Activated T-cell treated with anti-CD3 and anti-CD28 coated beads, Interleukin-2, amount 50 U/mL, for 24 hours (primary cell): Measurements from ENCODE around the gene UROC1.

Source experiments
- DNase-seq: peaks from one replicate; pipeline ENCODE4 v3.0.0-alpha.2; 2020
- H3K27ac Mint-ChIP-seq: 2 replicates; pipeline ENCODE4 v1.8.0; 2020; ENCODE audit warnings: mild to moderate bottlenecking, mixed read lengths
- H3K27me3 Mint-ChIP-seq: 2 replicates; pipeline ENCODE4 v1.8.0; 2020; ENCODE audit warnings: mixed read lengths
- H3K36me3 Mint-ChIP-seq: 2 replicates; pipeline ENCODE4 v1.8.0; 2020; ENCODE audit warnings: low read depth, mixed read lengths
- H3K4me1 Mint-ChIP-seq: 2 replicates; pipeline ENCODE4 v1.8.0; 2020; ENCODE audit warnings: low read depth, mixed read lengths
- H3K4me3 Mint-ChIP-seq: 2 replicates; pipeline ENCODE4 v1.8.0; 2020; ENCODE audit warnings: mild to moderate bottlenecking, moderate library complexity, mixed read lengths
- H3K9me3 Mint-ChIP-seq: 2 replicates; pipeline ENCODE4 v1.8.0; 2020; ENCODE audit warnings: mixed read lengths

The UROC1 gene

DNA sequence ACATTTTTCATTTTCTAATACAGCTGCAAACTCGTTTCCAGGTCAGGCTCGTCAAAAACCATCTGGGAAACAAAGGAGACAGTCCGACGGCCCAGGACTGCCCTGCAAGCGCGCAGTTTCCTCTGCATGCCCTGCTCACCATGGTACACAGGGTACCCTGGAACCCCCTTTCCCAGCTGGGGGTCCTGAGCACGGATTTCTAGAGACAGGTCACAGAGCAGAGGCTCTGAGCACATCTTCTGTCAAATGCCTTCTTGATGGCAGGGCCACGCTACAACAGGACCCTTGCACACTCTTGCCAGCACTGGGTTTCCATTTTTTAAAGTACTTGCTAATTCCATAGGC is 50.0 kb downstream of the UROC1 start:
- Mint-ChIP-seq H3K4me1 (peaks cover 52% of the 10 kb centered on the region), H3K36me3 (peaks cover 99% of the 10 kb centered on the region)
- DNase-seq = peak; percentile 13

GRCh38 chr3:126466886-126467610 is 50.5 kb downstream of the UROC1 start:
- Mint-ChIP-seq H3K27me3 (no peaks in the 10 kb centered on the region), H3K4me3 (no peak overlapping the region), H3K27ac (peak overlapping the region; percentile 56), H3K36me3 (peaks cover 99% of the 10 kb centered on the region), H3K4me1 (peaks cover 46% of the 10 kb centered on the region), H3K9me3 (no peaks in the 10 kb centered on the region)
- DNase-seq = peak; percentile 16

More for the DNA sequence above, 50.0 kb downstream of the UROC1 start:
- Mint-ChIP-seq H3K9me3 (no peaks in the 10 kb centered on the region), H3K4me3 (no peak overlapping the region), H3K27me3 (no peaks in the 10 kb centered on the region), H3K27ac (no peak overlapping the region)

- peak overlapping the region; percentile 39 for H3K27ac Mint-ChIP-seq
- DNase-seq = no peak
Observed at GRCh38 chr3:126465928-126466544, 51.5 kb downstream of the UROC1 start.

DNA sequence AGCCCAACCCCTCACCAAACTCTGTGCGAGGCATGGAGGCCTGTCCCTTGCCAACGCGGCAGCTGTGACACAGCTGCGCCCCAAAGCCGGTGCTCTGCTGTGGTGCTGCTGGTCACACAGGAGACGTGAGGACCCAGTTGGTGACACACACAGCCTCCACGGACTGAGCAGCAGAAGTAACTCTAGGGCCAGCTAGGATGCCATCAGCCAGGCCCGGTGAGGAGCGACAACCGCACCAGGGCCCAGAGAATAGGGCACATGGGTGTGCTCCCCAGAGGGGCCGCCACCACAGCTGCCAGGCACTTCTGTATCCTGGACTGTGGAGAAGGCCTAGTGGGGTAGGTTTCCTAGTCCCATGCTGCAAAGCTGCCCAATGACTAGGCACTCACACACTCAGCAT is 52.6 kb downstream of the UROC1 start:
- H3K27me3 Mint-ChIP-seq = no peaks in the 10 kb centered on the region
- H3K27ac Mint-ChIP-seq = peak overlapping the region; percentile 39
- H3K9me3 Mint-ChIP-seq = no peaks in the 10 kb centered on the region
- H3K36me3 Mint-ChIP-seq = peaks cover 96% of the 10 kb centered on the region
- H3K4me1 Mint-ChIP-seq = peaks cover 34% of the 10 kb centered on the region
- H3K4me3 Mint-ChIP-seq = no peak overlapping the region
- peak; percentile 26 for DNase-seq

More at GRCh38 chr3:126465928-126466544, 51.5 kb downstream of the UROC1 start:
- peaks cover 99% of the 10 kb centered on the region for H3K36me3 Mint-ChIP-seq
- H3K4me3 Mint-ChIP-seq = no peak overlapping the region
- peaks cover 42% of the 10 kb centered on the region for H3K4me1 Mint-ChIP-seq
- no peaks in the 10 kb centered on the region for H3K27me3 Mint-ChIP-seq
- no peaks in the 10 kb centered on the region for H3K9me3 Mint-ChIP-seq

- Mint-ChIP-seq H3K4me1 (peaks cover 30% of the 10 kb centered on the region), H3K9me3 (no peaks in the 10 kb centered on the region), H3K4me3 (no peak overlapping the region)
Observed at GRCh38 chr3:126464494-126464893, 53.1 kb downstream of the UROC1 start.

GRCh38 chr3:126464093-126464492 is 53.5 kb downstream of the UROC1 start:
- H3K27me3 Mint-ChIP-seq = no peaks in the 10 kb centered on the region
- peaks cover 96% of the 10 kb centered on the region for H3K36me3 Mint-ChIP-seq

More at GRCh38 chr3:126464494-126464893, 53.1 kb downstream of the UROC1 start:
- DNase-seq = no peak
- Mint-ChIP-seq H3K27ac (peak overlapping the region; percentile 33), H3K36me3 (peaks cover 96% of the 10 kb centered on the region), H3K27me3 (no peaks in the 10 kb centered on the region)

DNA sequence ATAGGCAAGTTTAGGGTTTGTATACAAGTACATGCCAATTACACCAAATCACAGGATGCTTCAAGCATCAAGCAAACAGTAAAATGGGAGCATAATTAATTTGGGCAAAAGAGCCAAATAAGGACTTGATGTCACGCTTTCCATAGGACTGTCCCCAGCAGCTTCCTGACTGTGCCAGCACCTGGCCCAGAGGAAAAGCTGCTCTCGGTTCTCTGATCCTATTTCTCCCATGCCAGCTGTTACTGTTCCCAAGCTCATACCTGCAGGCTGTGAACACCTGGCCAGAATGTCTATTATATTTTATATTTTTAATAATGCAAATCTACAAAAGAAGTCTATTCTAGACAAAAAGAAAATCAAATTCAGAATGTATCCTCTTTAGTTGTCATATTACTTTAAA is 54.1 kb downstream of the UROC1 start:
- no peak for DNase-seq
- Mint-ChIP-seq H3K4me3 (no peak overlapping the region), H3K27ac (no peak overlapping the region), H3K36me3 (peaks cover 96% of the 10 kb centered on the region), H3K27me3 (no peaks in the 10 kb centered on the region), H3K9me3 (no peaks in the 10 kb centered on the region), H3K4me1 (peaks cover 20% of the 10 kb centered on the region)

More at GRCh38 chr3:126464093-126464492, 53.5 kb downstream of the UROC1 start:
- H3K27ac Mint-ChIP-seq = peak overlapping the region; percentile 40
- H3K9me3 Mint-ChIP-seq = no peaks in the 10 kb centered on the region
- no peak overlapping the region for H3K4me3 Mint-ChIP-seq
- DNase-seq = peak; percentile 21
- peaks cover 26% of the 10 kb centered on the region for H3K4me1 Mint-ChIP-seq

DNA sequence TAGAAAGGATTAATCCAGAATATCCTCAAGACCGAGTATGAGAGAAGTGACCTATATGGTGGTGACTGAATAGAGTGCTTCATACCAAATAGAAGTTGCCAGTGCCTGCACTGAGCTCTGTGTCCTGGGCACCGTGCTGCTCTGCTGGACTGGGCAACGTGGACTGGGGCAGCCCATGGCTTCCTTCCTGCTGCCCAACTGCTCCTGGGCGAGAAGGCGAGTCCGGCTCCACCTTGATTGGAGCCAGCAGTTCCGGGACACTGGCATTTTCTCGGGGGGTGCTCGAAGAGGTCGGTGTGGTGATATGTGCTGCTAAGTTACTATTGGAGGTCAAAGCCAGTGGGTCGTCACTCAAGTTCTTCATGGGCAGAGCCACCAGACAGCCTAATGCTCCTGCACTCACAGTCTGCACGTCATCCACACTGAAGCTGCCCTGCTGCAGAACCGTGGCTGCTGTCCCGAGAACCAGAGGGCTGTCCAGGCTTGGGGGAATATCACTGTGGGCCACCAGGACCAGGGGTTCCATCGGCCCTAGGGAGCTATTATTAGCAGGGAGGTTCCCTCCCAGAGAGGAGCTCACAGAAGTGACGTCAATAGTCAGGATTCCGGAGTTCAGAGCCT is 56.0 kb downstream of the UROC1 start:
- H3K27ac Mint-ChIP-seq = peak overlapping the region; percentile 44

GRCh38 chr3:126460381-126460780 is 57.2 kb downstream of the UROC1 start:
- Mint-ChIP-seq H3K9me3 (no peaks in the 10 kb centered on the region), H3K36me3 (peaks cover 95% of the 10 kb centered on the region), H3K27ac (peak overlapping the region; percentile 20), H3K4me3 (no peak overlapping the region), H3K4me1 (peaks cover 7% of the 10 kb centered on the region), H3K27me3 (no peaks in the 10 kb centered on the region)
- peak; percentile 9 for DNase-seq

More for the DNA sequence above, 56.0 kb downstream of the UROC1 start:
- peaks cover 95% of the 10 kb centered on the region for H3K36me3 Mint-ChIP-seq
- H3K4me1 Mint-ChIP-seq = peaks cover 10% of the 10 kb centered on the region
- H3K4me3 Mint-ChIP-seq = no peak overlapping the region
- no peaks in the 10 kb centered on the region for H3K9me3 Mint-ChIP-seq
- DNase-seq = peak; percentile 15
- no peaks in the 10 kb centered on the region for H3K27me3 Mint-ChIP-seq

GRCh38 chr3:126459763-126460127 is 57.8 kb downstream of the UROC1 start:
- H3K4me1 Mint-ChIP-seq = peaks cover 9% of the 10 kb centered on the region
- no peaks in the 10 kb centered on the region for H3K9me3 Mint-ChIP-seq
- peaks cover 95% of the 10 kb centered on the region for H3K36me3 Mint-ChIP-seq

DNA sequence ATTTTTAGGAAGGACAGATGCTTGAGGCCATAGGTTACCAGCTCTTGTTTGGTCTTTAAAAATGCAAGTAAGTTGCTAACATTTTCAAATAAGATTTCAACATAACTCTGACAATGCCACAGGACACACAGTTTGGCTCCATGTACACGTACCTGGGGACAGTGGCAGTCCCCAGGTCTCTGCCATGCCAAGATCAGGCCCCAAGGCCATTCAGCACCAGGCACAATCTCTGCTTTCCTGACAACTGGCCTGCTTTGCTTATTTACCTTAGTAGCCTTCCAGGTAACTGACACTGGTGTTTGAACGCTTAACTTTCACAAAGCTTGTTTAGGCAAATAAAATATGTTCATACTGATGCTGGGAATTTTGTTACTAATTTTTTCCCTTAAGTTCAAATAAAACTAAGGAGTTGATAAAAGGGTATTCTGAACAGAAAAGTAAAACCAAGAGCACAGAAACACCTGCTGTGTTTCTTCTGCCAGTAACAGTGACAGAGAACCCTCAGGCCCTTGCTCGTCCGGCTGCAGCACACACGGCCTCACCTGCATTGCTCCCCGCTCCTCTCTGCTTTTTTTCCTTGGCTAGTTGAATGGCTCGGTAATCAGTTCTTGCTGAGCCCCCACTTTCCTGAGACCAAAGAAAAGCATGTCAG is 58.3 kb downstream of the UROC1 start:
- Mint-ChIP-seq H3K4me1 (peaks cover 9% of the 10 kb centered on the region), H3K27me3 (no peaks in the 10 kb centered on the region), H3K9me3 (no peaks in the 10 kb centered on the region), H3K36me3 (peaks cover 95% of the 10 kb centered on the region), H3K4me3 (no peak overlapping the region), H3K27ac (no peak overlapping the region)
- DNase-seq = no peak

More at GRCh38 chr3:126459763-126460127, 57.8 kb downstream of the UROC1 start:
- Mint-ChIP-seq H3K4me3 (no peak overlapping the region), H3K27ac (no peak overlapping the region), H3K27me3 (no peaks in the 10 kb centered on the region)
- DNase-seq = no peak

GRCh38 chr3:126456766-126457388 is 60.7 kb downstream of the UROC1 start:
- peaks cover 91% of the 10 kb centered on the region for H3K36me3 Mint-ChIP-seq
- H3K4me3 Mint-ChIP-seq = no peak overlapping the region
- no peak overlapping the region for H3K27ac Mint-ChIP-seq

DNA sequence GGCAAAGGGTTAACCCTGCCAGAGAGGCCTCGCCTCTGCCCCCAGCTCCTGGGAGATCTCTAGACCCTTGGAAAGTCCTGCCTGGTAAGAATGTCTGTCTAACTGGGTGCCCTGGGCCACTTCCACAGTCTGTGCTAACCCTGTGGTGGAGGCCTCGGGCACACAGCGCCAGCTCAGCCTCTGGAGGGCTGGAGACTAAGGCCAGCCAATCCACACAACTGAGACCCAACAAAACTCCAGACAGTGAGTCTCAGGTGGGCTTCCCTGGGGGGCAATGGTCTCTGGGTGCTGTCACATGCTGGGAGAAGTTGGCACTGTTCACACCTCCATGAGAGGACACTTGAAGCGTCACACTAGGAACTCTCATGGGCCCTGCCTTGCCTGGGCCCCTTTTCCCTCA is 61.4 kb downstream of the UROC1 start:
- Mint-ChIP-seq H3K9me3 (no peaks in the 10 kb centered on the region), H3K27me3 (no peaks in the 10 kb centered on the region), H3K27ac (no peak overlapping the region), H3K4me3 (no peak overlapping the region), H3K4me1 (peaks cover 6% of the 10 kb centered on the region), H3K36me3 (peaks cover 91% of the 10 kb centered on the region)
- DNase-seq = no peak

More at GRCh38 chr3:126456766-126457388, 60.7 kb downstream of the UROC1 start:
- H3K4me1 Mint-ChIP-seq = peaks cover 9% of the 10 kb centered on the region
- H3K9me3 Mint-ChIP-seq = no peaks in the 10 kb centered on the region
- DNase-seq = no peak
- H3K27me3 Mint-ChIP-seq = no peaks in the 10 kb centered on the region
